Measurements from ENCODE around the gene ASF1B. TPM values are rescaled to one million over a fixed set of nuclear protein-coding genes. Genes with fewer than 3 reads are reported as not detected.

The ASF1B gene
- total and polyA plus RNA-seq, 2 donors (not counting 1 experiment from before 2014, with no cell fraction given), result 1.9 to 2.5 TPM

GRCh38 chr19:14159059-14159458, 22.7 kb upstream of the ASF1B start:
- Histone ChIP-seq H2AFZ (ENCODE audit: insufficient read depth, low read depth, low read length, poor library complexity, severe bottlenecking) (no peak overlapping the region), H3K36me3 (replicated peaks in 1 of 2; ENCODE audit: control extremely low read depth in 1 of 2, control insufficient read depth in 1 of 2, extremely low read depth in 1 of 2, insufficient read depth in 2 of 2, low read length in 1 of 2) (no peaks in the 10 kb centered on the region), H3K79me2 (ENCODE audit: control insufficient read depth, insufficient read depth, low read length) (no peaks in the 10 kb centered on the region), H3K4me1 (ENCODE audit: control insufficient read depth in 2 of 2, insufficient read depth in 2 of 2, low read length in 2 of 2) (no peaks in the 10 kb centered on the region), H3K27me3 (replicated peaks in 1 of 4; ENCODE audit: control extremely low read depth in 1 of 4, control insufficient read depth in 3 of 4, insufficient read depth in 4 of 4, low read length in 3 of 4) (peaks cover 0 to 2% (median 0%) of the 10 kb centered on the region in 4 experiments), H3K4me2 (replicated peaks; ENCODE audit: low read depth, low read length, poor library complexity, severe bottlenecking) (no peak overlapping the region), H3K9ac (ENCODE audit: low read length) (no peak overlapping the region), H3K9me3 (ENCODE audit: control extremely low read depth in 1 of 3, control insufficient read depth in 2 of 3, insufficient read depth in 1 of 3, low read length in 2 of 3) (no peaks in the 10 kb centered on the region), H3K27ac (ENCODE audit: low read length in 2 of 2) (no peak overlapping the region), H3K4me3 (ENCODE audit: control extremely low read depth in 1 of 5, extremely low read depth in 1 of 5, insufficient read depth in 1 of 5, low read depth in 2 of 5, low read length in 4 of 5) (no peak overlapping the region), H4K20me1 (ENCODE audit: control insufficient read depth, insufficient read depth, low read length, poor library complexity, severe bottlenecking) (no peaks in the 10 kb centered on the region)
- Mint-ChIP-seq H3K27ac (no peak overlapping the region), H3K9me3 (ENCODE audit: insufficient read depth) (no peaks in the 10 kb centered on the region), H3K4me1 (no peaks in the 10 kb centered on the region), H3K27me3 (no peaks in the 10 kb centered on the region), H3K4me3 (no peak overlapping the region)
- DNase-seq (no peak), ATAC-seq (ENCODE audit: low read depth) (no peak)
- no peak for TF ChIP-seq EZH2 (IDR thresholded peaks at IDR 0.05; ENCODE audit: borderline replicate concordance, insufficient read depth, low read depth, low read length, poor library complexity, severe bottlenecking)
- no peak for TF ChIP-seq CTCF (IDR thresholded peaks at IDR 0.05)
- CTCF ChIA-PET, result interaction anchor here (0.6 kb wide), 1 partner anchor 320 kb away, joined by 3 read pairs; no protein-coding TSS in a partner anchor
- POLR2A ChIA-PET, result no interaction called here
- intact Hi-C loops (cut with micrococcal nuclease), result no loop called here
- WGBS (ENCODE audit: insufficient coverage), result 69% methylated on average over 12 of the region's 12 CpGs

GRCh38 chr19:14158276-14159023, 22.1 kb upstream of the ASF1B start:
- intact Hi-C loops (cut with micrococcal nuclease), result no loop called here
- POLR2A ChIA-PET, result no interaction called here
- CTCF ChIA-PET, result interaction anchor here (0.6 to 1.5 kb wide), 4 partner anchors 11 to 320 kb away, joined by 3 to 5 read pairs (median 3); partner anchors contain the start of gene ASF1B
- Histone ChIP-seq H2AFZ (ENCODE audit: insufficient read depth, low read depth, low read length, poor library complexity, severe bottlenecking) (no peak overlapping the region), H3K27me3 (replicated peaks in 1 of 4; ENCODE audit: control extremely low read depth in 1 of 4, control insufficient read depth in 3 of 4, insufficient read depth in 4 of 4, low read length in 3 of 4) (peaks cover 0 to 2% (median 0%) of the 10 kb centered on the region in 4 experiments), H3K4me3 (ENCODE audit: control extremely low read depth in 1 of 5, extremely low read depth in 1 of 5, insufficient read depth in 1 of 5, low read depth in 2 of 5, low read length in 4 of 5) (no peak overlapping the region), H3K79me2 (ENCODE audit: control insufficient read depth, insufficient read depth, low read length) (no peaks in the 10 kb centered on the region), H3K36me3 (replicated peaks in 1 of 2; ENCODE audit: control extremely low read depth in 1 of 2, control insufficient read depth in 1 of 2, extremely low read depth in 1 of 2, insufficient read depth in 2 of 2, low read length in 1 of 2) (no peaks in the 10 kb centered on the region), H3K4me1 (ENCODE audit: control insufficient read depth in 2 of 2, insufficient read depth in 2 of 2, low read length in 2 of 2) (no peaks in the 10 kb centered on the region), H3K4me2 (replicated peaks; ENCODE audit: low read depth, low read length, poor library complexity, severe bottlenecking) (no peak overlapping the region), H3K9ac (ENCODE audit: low read length) (no peak overlapping the region), H3K27ac (ENCODE audit: low read length in 2 of 2) (no peak overlapping the region), H3K9me3 (ENCODE audit: control extremely low read depth in 1 of 3, control insufficient read depth in 2 of 3, insufficient read depth in 1 of 3, low read length in 2 of 3) (no peaks in the 10 kb centered on the region), H4K20me1 (ENCODE audit: control insufficient read depth, insufficient read depth, low read length, poor library complexity, severe bottlenecking) (no peaks in the 10 kb centered on the region)
- H3K27me3 Mint-ChIP-seq, result no peaks in the 10 kb centered on the region
- no peaks in the 10 kb centered on the region for H3K9me3 Mint-ChIP-seq (ENCODE audit: insufficient read depth)
- H3K4me3 Mint-ChIP-seq, result no peak overlapping the region
- no peak for TF ChIP-seq EZH2 (IDR thresholded peaks at IDR 0.05; ENCODE audit: borderline replicate concordance, insufficient read depth, low read depth, low read length, poor library complexity, severe bottlenecking)
- H3K27ac Mint-ChIP-seq, result no peak overlapping the region
- H3K4me1 Mint-ChIP-seq, result no peaks in the 10 kb centered on the region
- no peak for ATAC-seq (ENCODE audit: low read depth)
- WGBS (ENCODE audit: insufficient coverage), result 95% methylated on average over 15 of the region's 16 CpGs
- no peak for DNase-seq
